ENCODE measurements around the gene AQP12B.
"Not testable (repeated sequence)": the region's sequence is repeated elsewhere in the genome, so short reads cannot be mapped to it uniquely, and the experiment has no call there.

Gene AQP12B, protein sequence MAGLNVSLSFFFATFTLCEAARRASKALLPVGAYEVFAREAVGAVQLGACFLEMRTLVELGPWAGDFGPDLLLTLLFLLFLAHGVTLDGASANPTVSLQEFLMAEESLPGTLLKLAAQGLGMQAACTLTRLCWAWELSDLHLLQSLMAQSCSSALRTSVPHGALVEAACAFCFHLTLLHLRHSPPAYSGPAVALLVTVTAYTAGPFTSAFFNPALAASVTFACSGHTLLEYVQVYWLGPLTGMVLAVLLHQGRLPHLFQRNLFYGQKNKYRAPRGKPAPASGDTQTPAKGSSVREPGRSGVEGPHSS

DNA sequence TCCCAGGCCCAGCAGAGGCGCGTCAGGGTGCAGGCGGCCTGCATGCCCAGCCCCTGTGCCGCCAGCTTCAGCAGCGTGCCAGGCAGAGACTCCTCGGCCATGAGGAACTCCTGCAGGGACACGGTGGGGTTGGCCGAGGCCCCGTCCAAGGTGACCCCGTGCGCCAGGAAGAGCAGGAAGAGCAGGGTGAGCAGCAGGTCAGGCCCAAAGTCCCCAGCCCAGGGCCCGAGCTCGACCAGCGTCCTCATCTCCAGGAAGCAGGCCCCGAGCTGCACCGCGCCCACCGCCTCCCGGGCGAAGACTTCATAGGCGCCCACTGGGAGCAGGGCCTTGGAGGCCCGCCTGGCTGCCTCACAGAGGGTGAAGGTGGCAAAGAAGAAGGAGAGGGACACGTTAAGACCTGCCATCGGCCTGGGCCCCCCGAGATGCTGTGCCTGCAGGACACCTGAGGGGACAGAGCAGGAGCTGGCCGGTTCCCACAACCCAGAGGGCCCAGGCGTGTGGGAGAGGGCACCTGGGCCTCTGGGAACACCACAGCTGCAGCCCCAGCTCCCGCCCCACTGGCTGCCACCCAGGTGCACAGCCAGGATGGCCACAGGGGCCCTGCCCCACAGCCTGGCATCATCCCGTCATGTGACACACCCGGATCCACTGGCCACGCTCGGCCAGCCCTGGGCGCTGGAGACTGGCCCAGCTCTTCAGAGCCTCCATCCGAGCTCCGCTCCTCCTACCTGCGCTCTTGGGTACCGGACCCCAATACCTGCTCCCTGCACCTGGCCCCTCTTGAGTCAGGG, at the start of gene AQP12B:
AQP12B (minus strand) TSS at position 455 of the 794 bp plus-strand sequence; CDS start at position 407, 48 bp downstream.
- DNase-seq (ENCODE audit: low spot score): not testable (repeated sequence)

DNA sequence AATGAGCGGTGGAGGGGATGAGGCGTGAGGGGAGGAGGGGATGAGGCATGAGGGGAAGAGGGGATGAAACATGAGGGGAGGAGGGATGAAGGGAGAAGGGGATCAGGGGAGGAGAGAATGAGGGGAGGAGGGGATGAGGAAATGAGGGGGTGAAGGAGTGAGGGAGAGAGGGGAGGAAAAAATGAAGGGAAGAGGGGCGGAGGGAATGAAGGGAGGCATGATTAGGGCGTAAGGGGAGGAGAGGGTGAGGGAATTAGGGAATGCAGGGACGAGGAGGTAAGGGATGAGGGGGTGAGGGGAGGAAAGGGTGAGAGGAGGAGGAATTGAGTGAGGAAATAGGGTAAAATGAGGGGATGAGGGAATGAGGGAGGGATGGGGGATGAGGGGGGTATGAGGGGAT, 49.5 kb upstream of the AQP12B start:
- no peak for DNase-seq (ENCODE audit: low spot score)

DNA sequence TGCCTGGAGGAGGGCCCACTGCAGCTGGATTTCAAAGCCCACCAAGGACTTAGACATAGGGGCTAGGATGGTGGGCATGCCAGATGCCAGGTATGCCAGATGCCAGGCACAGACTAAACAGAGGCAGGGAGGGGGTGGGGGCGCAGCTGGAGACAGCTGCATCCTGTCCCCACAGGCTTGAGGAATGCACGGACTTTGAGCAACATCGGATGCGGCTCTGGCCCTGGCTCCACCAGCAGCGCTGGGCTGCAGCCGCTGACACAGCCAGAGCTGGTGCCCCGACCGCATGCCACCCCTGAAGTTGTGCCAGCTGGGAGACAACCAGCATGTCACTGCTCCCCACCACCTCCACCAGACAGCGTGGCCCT, 48.5 kb upstream of the AQP12B start:
- no peak for DNase-seq (ENCODE audit: low spot score)

DNA sequence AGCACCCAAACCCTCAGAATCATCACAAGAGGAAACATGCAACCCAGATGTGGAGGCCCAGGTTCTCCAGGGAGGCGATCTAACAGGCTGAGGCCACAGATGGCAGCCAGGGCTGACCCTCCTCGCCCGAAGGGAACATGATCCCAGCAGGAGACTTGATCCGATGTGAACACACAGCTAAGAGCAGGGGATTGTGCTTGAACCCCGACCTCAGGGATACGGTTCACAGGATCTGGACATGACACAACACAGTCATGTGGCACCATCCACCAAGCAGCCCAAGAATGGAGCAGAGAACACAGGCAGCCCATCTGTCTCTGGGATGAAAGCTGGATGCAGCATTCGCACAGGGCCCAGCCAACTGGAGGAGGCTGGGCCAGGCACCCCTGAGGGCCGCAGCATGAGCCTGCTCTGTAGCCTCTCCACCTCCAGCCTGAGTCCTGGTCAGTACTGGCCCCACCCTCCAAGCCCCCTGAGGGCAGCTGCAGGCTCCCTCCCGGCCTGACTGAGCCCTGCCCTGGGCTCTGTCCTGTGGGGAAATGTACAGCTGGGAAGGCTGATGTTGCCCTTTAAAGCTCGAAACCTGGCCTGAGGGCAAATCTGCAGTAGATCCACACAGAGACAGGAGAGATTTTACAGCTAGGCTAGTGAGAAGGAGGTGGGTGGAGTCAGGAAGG, 48.0 kb upstream of the AQP12B start:
- peak; percentile 25 for DNase-seq (ENCODE audit: low spot score)

DNA sequence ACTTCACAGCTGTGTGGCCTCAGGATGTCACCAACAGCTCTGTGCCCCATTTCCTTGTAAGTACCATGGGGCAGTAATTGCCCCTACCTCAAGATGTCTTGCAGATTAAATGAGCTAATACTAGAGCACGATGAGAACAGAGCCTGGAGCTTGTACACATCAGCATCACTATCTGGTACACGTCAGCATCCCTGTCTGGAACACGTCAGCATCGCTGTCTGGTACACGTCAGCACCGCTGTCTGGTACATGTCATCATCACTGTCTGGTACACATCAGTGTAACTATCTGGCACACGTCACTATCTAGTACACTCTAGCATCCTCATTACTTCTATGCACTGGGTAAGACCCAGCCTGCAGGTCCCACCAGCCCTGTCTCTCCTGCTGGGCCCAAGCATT, 46.1 kb upstream of the AQP12B start:
- DNase-seq (ENCODE audit: low spot score): no peak

DNA sequence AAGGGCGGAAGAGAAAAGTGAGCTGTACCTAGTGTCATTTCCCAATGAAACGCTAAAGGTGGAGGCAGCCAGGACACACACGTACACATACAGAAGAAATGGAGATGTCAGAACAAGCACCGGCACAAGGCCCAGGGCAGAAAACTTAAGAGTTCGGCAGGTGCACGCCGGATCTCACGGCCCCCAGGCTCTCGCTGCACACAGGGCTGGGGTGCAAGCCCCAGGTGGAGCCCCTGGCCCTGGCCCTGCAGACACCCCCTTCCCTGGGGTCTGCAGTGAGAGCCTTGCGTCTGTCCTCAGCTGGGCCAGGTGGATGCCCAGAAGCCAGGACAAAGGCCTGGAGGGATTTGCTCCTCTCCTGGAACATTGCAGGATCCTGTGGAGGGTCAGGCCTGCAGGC, 45.7 kb upstream of the AQP12B start:
- no peak for DNase-seq (ENCODE audit: low spot score)

DNA sequence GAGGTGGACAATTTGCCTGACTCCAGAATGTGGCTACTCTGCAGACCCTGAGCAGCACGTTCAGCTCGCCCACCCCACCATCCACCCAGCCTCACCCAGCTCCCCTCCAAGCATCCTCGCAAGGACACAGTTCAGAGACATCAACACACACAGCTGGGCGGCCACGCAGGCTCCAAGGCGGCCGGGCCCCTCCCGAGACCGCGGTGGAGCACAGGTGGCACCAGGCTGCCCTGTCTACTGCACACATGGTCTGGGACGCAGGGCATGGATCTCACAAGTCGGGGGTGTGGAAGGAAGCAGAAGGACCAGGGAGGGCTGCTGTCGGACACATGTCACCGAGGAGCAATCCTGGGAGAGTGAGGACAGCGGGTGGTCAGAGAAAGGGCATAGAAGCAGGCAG, 45.2 kb upstream of the AQP12B start:
- DNase-seq (ENCODE audit: low spot score): no peak

DNA sequence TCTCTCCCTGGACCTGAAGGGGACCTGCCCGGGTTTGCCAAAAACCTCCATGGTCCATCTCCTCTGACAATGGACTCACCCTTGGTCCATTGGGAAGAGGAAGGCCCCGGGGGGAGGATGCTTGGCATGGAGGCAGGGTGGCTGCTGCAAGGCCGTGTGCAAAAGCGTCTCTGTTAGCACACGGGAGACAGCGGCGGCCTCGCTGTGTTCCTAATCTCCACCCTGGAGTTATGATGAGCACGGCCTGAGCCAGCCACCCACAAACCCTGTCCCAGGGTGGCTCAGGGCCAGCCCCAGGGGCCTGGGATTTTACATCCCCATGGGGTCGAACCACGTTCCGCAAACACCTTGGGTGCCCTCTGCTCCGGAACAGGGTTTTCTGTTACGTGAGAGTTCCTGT, 44.8 kb upstream of the AQP12B start:
- no peak for DNase-seq (ENCODE audit: low spot score)

DNA sequence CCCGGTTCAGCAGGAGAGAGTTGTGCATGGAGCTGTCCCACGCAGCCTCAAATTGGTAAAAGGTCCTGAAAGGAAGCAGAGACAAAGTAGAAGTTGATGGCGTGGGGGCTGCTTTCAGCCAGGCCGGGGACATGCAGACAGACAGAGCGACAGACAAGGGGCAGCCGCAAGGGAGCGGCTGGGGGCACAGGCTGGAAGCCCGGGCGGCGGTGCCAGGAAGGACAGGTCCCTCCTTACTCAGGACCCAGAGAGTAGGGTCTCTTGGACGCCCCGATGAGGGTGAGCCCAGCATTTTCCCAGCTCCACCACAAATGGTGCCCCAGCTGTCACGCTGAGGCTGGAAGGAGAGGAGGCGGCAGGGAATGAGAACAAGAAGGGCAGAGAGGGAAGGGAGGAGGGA, 44.2 kb upstream of the AQP12B start:
- DNase-seq (ENCODE audit: low spot score): no peak

DNA sequence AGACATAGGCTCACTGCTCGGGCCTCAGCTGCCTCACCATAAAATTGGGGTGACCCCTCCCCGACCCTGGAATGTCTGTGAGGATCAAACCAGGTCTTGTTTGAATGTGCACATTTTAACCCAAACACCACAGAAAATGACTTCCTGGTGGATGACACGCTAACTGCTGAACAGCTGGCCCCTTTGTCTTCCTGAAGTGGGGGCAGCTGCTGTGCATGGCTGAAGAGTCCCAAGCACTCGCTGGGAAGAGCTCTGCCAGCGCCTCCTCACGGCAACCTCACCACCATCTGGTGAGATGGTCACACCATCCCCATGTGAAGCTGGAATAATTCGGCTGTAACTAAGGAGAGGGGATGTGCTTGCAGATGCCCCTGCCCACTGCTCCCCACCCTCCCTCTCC, 43.0 kb upstream of the AQP12B start:
- no peak for DNase-seq (ENCODE audit: low spot score)

DNA sequence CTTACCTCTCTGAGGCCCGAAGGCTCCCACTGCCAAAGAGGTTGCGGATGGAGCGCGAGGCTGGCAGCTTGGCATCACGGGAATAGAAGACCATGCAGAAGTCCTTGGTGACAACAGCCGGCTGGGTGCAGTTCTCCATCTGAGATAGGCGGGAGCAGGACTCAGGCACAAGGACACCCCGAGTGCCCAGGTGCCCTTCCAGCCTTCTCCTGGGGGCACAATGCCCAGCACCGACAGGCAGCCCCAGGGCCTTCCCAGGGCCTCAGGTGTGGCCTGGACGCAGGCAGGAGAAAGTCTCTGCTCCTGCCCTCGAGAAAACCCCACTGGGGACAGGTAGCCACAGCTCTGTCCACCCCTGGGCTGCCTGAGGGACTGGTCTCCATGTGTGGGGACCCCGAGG, 42.6 kb upstream of the AQP12B start:
- DNase-seq (ENCODE audit: low spot score): no peak

DNA sequence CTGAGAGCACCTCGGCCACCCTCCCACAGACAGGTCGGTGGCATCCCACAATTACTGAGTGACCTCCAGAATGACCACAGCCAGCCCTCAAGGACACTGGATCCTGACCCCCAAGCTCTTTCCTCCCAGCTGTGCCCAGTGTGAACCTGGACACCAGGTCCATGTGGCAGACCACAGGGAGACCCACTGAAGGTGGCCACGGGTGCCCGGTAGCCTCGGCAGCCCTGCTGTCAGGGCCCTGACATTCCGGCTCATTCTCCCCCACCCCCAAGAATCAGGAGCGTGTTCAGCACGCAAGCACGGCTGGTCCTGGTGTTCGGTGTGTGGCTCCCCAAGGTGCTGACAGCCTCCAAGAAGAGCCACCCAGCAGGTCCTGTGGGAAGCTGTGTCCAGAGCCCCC, 41.7 kb upstream of the AQP12B start:
- DNase-seq (ENCODE audit: low spot score): no peak

DNA sequence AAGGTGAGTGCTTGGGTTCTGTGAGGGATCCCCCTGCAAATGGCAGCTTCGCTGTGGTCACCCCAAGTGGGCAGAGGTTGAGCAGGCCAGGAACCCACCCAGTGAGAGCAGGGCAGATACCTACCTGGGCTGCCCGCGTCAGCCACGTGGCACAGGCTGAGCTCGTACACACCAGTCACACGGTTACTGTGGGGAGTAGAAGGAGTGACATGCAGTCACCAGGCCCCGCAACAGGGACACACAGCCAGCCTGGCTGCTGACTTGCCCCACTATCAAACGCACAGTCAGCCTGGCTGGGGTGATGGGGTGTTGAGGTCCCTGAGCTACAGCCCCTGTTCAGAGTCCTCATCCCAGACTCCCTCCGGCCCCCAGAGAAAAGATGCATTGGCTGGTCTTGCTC, 41.2 kb upstream of the AQP12B start:
- DNase-seq (ENCODE audit: low spot score): no peak

DNA sequence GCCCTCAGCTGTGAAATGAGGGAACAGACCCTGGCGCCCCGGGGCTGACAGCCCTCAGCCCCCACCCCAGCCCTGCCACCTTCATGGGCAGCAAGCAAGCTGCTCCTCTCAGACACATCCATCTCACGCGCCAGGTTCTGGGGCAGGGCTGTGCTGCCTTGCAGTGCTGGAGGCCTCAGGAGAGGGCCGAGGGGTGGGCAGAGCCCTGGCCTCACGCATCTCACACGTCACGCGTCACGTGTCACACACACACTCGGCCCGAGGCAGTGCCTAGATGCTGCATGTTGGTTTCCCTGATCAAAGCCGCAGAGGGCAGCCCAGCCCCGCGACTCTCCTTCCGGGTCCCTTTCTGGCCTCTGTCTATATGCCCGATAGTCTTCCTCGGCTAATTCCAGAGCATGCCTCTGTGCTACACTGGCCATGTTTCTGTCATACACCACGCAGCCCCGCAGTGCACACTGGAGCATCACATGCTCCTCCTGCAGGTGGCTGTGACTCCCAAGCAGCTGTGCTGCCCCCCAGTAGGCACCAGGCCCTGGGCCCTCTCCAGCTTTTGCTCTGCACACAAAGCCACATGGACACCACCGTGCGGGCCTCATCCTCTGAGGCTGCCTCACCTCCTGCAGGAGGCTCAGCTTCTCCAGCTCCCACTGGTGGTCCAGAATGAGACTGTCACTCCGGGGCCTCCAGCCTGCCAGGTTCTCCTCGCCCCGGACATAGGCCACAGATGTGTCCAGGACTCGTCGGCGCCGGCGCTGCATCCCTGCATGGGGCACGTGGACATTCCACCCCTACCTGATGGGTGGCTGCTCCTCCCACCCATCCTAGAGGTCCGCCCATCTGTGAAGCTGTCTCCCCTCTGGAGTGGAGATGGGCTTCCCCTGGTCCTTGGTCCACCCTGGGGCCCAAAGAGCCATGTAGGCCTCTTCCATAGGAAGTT, 40.4 kb upstream of the AQP12B start:
- no peak for DNase-seq (ENCODE audit: low spot score)

DNA sequence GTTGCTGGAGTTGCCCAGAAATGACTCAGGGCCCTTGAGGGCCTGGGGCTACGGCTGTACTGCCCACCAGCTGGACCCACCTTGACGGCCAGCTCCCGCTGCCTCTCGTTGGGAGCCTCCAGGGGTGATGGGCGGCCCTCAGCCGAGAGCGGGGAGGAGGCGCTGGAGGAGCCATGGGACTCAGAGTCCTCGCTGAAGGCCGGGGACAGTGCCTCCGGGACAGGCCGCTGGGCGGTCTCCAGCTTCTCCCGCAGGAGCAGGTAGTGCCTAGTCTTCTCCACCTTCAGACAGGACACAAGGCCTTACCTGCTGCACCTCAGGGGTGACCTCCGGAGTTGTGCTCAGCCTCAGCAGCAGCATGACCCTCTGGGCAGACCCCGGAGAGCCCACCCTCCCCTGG, 39.7 kb upstream of the AQP12B start:
- DNase-seq (ENCODE audit: low spot score): no peak

DNA sequence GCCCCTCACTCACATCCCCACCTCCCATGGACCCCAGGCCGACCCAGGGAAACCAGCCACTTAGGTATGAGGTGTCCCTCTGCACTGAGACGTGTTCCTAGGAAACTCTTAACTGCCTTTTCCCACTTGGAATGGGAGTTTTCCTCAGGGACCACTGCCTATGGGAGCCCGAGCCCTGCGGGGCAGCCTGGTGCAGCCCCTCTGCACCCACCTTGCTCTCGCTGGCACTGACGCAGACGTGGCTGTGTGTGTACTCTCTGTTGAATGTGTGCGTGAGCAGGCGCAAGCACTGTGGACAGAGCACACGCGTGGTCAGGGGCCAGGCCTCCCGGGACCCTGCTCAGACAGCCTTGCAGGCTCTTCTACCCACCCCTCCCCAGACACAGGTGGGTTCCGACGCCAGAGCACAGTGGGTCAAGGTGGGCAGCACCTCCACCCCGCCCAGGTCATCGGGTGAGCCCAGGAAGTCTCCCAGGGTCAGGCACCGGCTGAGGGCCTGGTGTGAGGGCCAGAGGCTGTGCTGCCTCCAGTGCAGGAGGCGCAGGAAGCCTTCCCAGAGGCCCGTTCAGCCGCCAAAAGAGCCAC, 39.0 kb upstream of the AQP12B start:
- no peak for DNase-seq (ENCODE audit: low spot score)

DNA sequence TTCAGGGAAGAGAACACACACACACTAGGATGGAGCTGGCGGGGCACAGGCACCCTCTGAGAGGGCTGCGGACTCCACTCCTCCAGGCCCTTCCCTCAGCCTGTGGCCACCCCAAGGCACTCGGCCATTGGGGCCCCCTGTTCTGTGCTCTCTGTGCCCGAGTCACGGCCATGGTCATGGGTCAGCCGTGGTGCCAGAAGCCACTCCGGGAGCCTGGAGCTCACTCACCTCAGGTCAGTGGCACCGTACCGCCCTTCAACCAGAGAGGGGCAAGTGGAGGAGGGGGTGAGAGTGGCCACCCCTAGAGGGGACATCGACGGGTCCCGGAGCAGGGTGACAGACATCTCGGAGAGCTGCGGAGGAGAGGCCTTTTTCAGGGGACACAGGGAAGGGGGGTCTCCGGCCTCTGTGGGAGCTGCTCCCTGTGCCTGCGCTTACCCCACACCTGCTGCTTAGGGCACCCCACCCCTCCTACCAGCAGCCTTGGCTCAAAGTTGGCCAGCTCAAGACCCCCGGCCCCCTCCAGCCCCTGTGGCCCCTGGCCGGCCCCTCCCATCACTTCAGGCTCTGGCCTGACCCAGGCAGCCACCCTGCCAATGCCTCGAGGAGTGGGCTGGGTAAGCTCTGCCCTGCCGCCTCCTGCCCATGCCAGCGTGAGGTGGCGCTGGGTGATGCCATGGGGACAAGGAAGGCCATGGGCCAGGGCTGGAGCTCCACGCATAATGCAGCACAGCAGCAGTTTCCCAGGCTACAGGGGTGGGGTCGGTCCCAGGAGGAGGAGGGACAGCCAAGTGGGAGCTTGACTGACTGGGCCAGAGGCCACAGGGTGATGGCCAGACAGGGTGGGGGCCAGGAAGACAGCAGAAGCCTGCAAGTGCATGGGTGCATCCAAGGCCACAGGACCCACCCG, 38.3 kb upstream of the AQP12B start:
- no peak for DNase-seq (ENCODE audit: low spot score)

DNA sequence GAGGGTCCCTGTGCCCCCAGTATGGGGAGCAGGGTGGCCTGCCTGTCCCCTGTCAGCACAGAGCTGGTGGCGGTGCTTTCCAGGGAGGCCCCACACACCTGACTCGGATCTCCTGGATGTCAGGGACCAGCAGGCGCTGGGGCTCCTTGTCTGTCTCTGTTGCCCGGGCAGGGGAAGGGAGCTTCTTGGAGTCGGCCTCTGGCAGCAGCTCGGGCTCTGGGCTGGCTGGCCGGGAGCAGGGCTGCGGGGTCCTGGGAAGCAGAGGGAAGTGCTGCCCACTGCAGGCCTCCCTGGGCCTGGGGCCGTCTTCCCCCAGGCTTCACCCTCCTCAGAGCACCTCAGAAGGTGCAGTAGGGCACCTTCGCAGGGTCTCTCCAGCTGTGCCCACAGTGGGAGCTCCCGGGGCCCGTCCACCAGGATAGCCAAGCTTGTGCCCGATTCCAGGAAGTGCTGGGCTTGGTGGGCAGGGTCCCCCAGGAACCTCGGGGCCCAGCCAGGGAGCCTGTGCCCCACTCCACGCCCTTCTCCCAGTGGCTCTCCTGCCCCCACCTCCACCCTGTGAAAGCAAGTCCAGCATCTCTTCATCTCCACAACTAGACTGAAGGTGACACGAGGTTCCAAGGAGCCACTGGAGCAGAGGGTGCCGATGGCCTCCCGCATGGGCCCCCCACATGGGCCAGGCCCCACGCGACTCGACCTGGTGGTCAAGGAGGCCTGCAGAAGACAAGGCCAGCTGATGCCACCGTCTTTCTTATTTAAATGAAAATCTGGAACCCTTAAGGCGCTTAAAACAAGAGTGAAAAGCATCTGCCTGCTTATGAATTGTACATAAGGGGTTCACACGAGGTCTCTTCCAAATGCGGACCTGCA, 37.2 kb upstream of the AQP12B start:
- no peak for DNase-seq (ENCODE audit: low spot score)

DNA sequence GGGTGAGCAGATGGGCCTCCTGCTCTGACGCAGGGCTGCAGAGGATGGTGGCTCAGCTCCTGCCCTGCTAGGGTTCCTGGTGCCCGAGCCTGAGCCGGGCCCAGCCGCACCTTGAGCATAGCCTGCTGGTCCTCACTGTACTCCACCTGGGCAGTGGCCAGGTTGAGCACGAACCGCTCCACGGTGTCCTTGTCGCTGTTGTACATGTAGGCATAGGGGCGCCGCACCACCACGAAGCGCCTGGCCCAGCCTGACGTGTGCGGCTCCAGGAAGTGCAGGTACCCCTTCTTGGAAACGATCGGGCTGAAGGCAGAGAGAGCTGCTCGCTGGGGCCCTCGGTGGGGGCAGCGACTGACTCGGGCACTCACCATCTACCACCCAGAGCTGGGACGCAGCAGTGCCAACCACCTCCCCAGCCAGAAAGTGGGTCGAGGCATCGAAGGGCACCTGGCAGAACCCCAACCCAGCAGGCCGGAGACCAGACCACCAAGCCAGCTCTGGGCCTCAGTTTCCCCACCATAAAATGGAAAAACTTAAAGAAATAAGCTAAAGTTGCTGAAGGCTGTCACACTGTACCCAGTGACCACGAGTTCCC, 36.3 kb upstream of the AQP12B start:
- DNase-seq (ENCODE audit: low spot score): no peak

Measured in cerebellar cortex (tissue), 1 donor.